PC-9 (cell line): ENCODE measurements around the gene CLASRP. TPM values are rescaled to one million over a fixed set of nuclear protein-coding genes. Genes with fewer than 3 reads are reported as not detected.

Experiments used
- BruUV-seq: library from RNA; stranded (reverse); fragments of 400-500 nt; replicated peaks from 2 replicates; lab custom pipeline; 2021; lab: Mats Ljungman, UMichigan
- CTCF ChIA-PET: fragments of 300-600 bp; sonication (Branson Sonifier 250); formaldehyde crosslinking; loops from one replicate; lab custom pipeline; 2022; ENCODE audit warnings: antibody characterized with exemption; lab: Charles Lee
- POLR2A ChIA-PET: fragments of 300-600 bp; sonication (Branson Sonifier 250); formaldehyde crosslinking; loops from one replicate; lab custom pipeline; 2022; ENCODE audit warnings: antibody characterized with exemption; ENCODE audit not compliant: unreplicated experiment; lab: Charles Lee
- DNase-seq, 2 experiments: peaks; one replicate each; pipeline versions ENCODE4 v3.0.0 to v3.0.0-alpha.2; 2015 to 2022; ENCODE audit warnings: mixed read lengths in 1 of 2
- H2AFZ ChIP-seq: fragments of 200-600 bp; sonication (generic); 2 replicates; pipeline ENCODE4 v1.8.1; 2017; ENCODE audit warnings: antibody characterized with exemption
- H3F3A ChIP-seq: fragments of 200-600 bp; sonication (generic); 2 replicates; pipeline ENCODE4 v1.8.1; 2017; ENCODE audit warnings: antibody characterized with exemption, mild to moderate bottlenecking, low read depth; ENCODE audit not compliant: insufficient read depth
- H3K27ac ChIP-seq: fragments of 200-600 bp; sonication (generic); 2 replicates; pipeline ENCODE4 v1.6.1; 2016; ENCODE audit warnings: mixed run types
- H3K27me3 ChIP-seq: fragments of 200-600 bp; sonication (generic); 2 replicates; pipeline ENCODE4 v1.6.1; 2016; ENCODE audit warnings: low read depth, mixed run types; ENCODE audit not compliant: insufficient read depth
- H3K36me3 ChIP-seq: fragments of 200-600 bp; sonication (generic); 2 replicates; pipeline ENCODE4 v1.6.1; 2016; ENCODE audit warnings: low read depth, mixed run types
- H3K4me1 ChIP-seq: fragments of 200-600 bp; sonication (generic); replicated peaks from 2 replicates; pipeline ENCODE4 v1.6.1; 2016; ENCODE audit warnings: mixed run types; ENCODE audit not compliant: insufficient read depth
- H3K4me2 ChIP-seq: fragments of 200-600 bp; sonication (generic); 2 replicates; pipeline ENCODE4 v1.6.1; 2017; ENCODE audit warnings: mixed run types
- H3K4me3 ChIP-seq: fragments of 200-600 bp; sonication (generic); 2 replicates; pipeline ENCODE4 v1.6.1; 2016; ENCODE audit warnings: mixed run types
- H3K79me2 ChIP-seq: fragments of 200-600 bp; sonication (generic); 2 replicates; pipeline ENCODE4 v1.6.1; 2017; ENCODE audit warnings: low read depth, mixed run types
- H3K9me2 ChIP-seq: fragments of 200-600 bp; sonication (generic); 2 replicates; pipeline ENCODE4 v1.8.1; 2017; ENCODE audit warnings: mild to moderate bottlenecking; ENCODE audit not compliant: insufficient read depth
- H3K9me3 ChIP-seq: fragments of 200-600 bp; sonication (generic); 2 replicates; pipeline ENCODE4 v1.8.1; 2016; ENCODE audit warnings: low read depth; ENCODE audit not compliant: insufficient read depth
- H4K20me1 ChIP-seq: fragments of 200-600 bp; sonication (generic); 2 replicates; pipeline ENCODE4 v1.8.1; 2017; ENCODE audit not compliant: insufficient read depth
- CTCF ChIP-seq: fragments of 200-600 bp; sonication (generic); conservative IDR thresholded peaks from 2 replicates; pipeline ENCODE4 v1.6.1; 2017; ENCODE audit warnings: mixed run types, antibody characterized with exemption, mild to moderate bottlenecking, moderate library complexity
- EZH2 ChIP-seq: fragments of 200-600 bp; sonication (generic); IDR thresholded peaks from 2 replicates; pipeline ENCODE4 v1.8.0; 2017; ENCODE audit warnings: antibody characterized with exemption, low read depth
- intact Hi-C: fragments of 100-400 bp; cut with micrococcal nuclease; formaldehyde crosslinking; loops from one replicate; pipeline ENCODE4 v1.10.0; 2022; ENCODE audit not compliant: unreplicated experiment
- total RNA-seq: library from RNA; stranded (reverse); gene quantifications from 2 replicates; pipeline ENCODE4 v1.2.3, GENCODE V29; 2021

The CLASRP gene
- total RNA-seq, 1 experiment from 2014 or later, result 76.8 TPM

- Histone ChIP-seq H3F3A (peaks cover 2% of the 10 kb centered on the region; the same call in 1 of the 2 replicates), H3K4me3 (no peak overlapping the region), H3K4me2 (no peak overlapping the region), H3K27me3 (no peaks in the 10 kb centered on the region), H3K9me2 (no peaks in the 10 kb centered on the region), H3K36me3 (no peaks in the 10 kb centered on the region; the same call in 1 of the 2 replicates), H3K4me1 (no peaks in the 10 kb centered on the region), H2AFZ (no peak overlapping the region), H3K79me2 (no peaks in the 10 kb centered on the region), H3K9me3 (no peaks in the 10 kb centered on the region), H3K27ac (no peak overlapping the region), H4K20me1 (peaks cover 4% of the 10 kb centered on the region)
- DNase-seq, result no peak
- intact Hi-C loops, result no loop called here
- ChIA-PET POLR2A (no interaction called here), CTCF (interaction anchor here (0.7 kb wide), 1 partner anchor 384 kb away, joined by 3 read pairs; no protein-coding TSS in a partner anchor)
- no TSS peak for BruUV-seq
- TF ChIP-seq CTCF (no peak), EZH2 (no peak)
Observed at GRCh38 chr19:44992336-44993163, 46.3 kb upstream of the CLASRP start.

- no peak overlapping the region for H2AFZ ChIP-seq
- no TSS peak for BruUV-seq
- H3K9me3 ChIP-seq, result no peaks in the 10 kb centered on the region
- H4K20me1 ChIP-seq, result peaks cover 4% of the 10 kb centered on the region; the same call in 1 of the 2 replicates
- TF ChIP-seq EZH2 (no peak), CTCF (no peak)
- no peaks in the 10 kb centered on the region for H3K79me2 ChIP-seq
- no peaks in the 10 kb centered on the region for H3K9me2 ChIP-seq
- ChIA-PET CTCF (no interaction called here), POLR2A (no interaction called here)
- no peak overlapping the region for H3K4me3 ChIP-seq
- no peaks in the 10 kb centered on the region; the same call in 1 of the 2 replicates for H3K36me3 ChIP-seq
- H3K4me1 ChIP-seq, result no peaks in the 10 kb centered on the region
- no peaks in the 10 kb centered on the region for H3K27me3 ChIP-seq
- no peak overlapping the region for H3K27ac ChIP-seq
- intact Hi-C loops, result no loop called here
- H3F3A ChIP-seq, result peaks cover 11% of the 10 kb centered on the region; the same call in 1 of the 2 replicates
- DNase-seq, result no peak
- H3K4me2 ChIP-seq, result no peak overlapping the region
Observed at GRCh38 chr19:44993526-44993925, 45.3 kb upstream of the CLASRP start.

- intact Hi-C loops, result no loop called here
- POLR2A ChIA-PET, result no interaction called here
- no peak for TF ChIP-seq CTCF
- no peak for DNase-seq
- Histone ChIP-seq H3K4me3 (no peak overlapping the region), H3K4me1 (no peaks in the 10 kb centered on the region), H3K27me3 (no peaks in the 10 kb centered on the region), H2AFZ (no peak overlapping the region), H3K36me3 (no peaks in the 10 kb centered on the region; the same call in 1 of the 2 replicates), H3K9me3 (no peaks in the 10 kb centered on the region), H3F3A (peaks cover 11% of the 10 kb centered on the region; the same call in 1 of the 2 replicates), H3K79me2 (no peaks in the 10 kb centered on the region), H3K4me2 (no peak overlapping the region), H3K27ac (no peak overlapping the region), H3K9me2 (no peaks in the 10 kb centered on the region), H4K20me1 (peaks cover 2% of the 10 kb centered on the region; the same call in 1 of the 2 replicates)
- no TSS peak for BruUV-seq
- CTCF ChIA-PET, result no interaction called here
Observed at GRCh38 chr19:44993926-44994537, 44.8 kb upstream of the CLASRP start.
